A673 (cell line): ENCODE data around the gene AVPR2.

Experiments
- CTCF ChIP-seq: fragments of 300-800, 200-600 bp; sonication (generic); conservative IDR thresholded peaks from 2 replicates; pipeline ENCODE4 v1.5.1; 2017; ENCODE audit warnings: low read depth, mild to moderate bottlenecking, antibody characterized with exemption, low read length, moderate library complexity, mixed read lengths
- EZH2 ChIP-seq: fragments of 200-600 bp; sonication (generic); IDR thresholded peaks from 2 replicates; pipeline ENCODE4 v1.6.1; 2017; ENCODE audit warnings: borderline replicate concordance, low read depth, mild to moderate bottlenecking, mixed read lengths, antibody characterized with exemption, low read length; ENCODE audit not compliant: poor library complexity, severe bottlenecking

GRCh38 chrX:153938226-153938786, 33.8 kb downstream of the AVPR2 start:
- TF ChIP-seq CTCF (no peak), EZH2 (no peak)
